Brain microvascular endothelial cell (primary cell): ENCODE results near the gene APLP1.

Experiments
- DNase-seq: peaks from one replicate; pipeline ENCODE4 v3.0.0-alpha.2; 2020
- H3K27ac ChIP-seq: fragments of 250-450 bp; sonication (Bioruptor Pico); 2 replicates; pipeline ENCODE4 v1.5.1; 2020; ENCODE audit warnings: mild to moderate bottlenecking, moderate library complexity
- H3K27me3 ChIP-seq: fragments of 250-450 bp; sonication (Bioruptor Pico); replicated peaks from 2 replicates; pipeline ENCODE4 v1.5.1; 2020; ENCODE audit warnings: mild to moderate bottlenecking
- H3K36me3 ChIP-seq: fragments of 250-450 bp; sonication (Bioruptor Pico); replicated peaks from 2 replicates; pipeline ENCODE4 v1.5.1; 2020; ENCODE audit warnings: mild to moderate bottlenecking
- H3K4me3 ChIP-seq: 2 replicates; pipeline ENCODE4 v1.5.1; 2011; ENCODE audit warnings: low read depth, mild to moderate bottlenecking, control low read depth, low read length, moderate library complexity
- in situ Hi-C: cut with HindIII; loops from 2 replicates; pipeline ENCODE4 v1.10.0; 2017; ENCODE audit warnings: low sequenced_read_pairs, low pct_ligation_motif_present
- TF ChIP-seq, protein P1 (sequence below): IDR thresholded peaks from 2 replicates; pipeline ENCODE4 v1.5.1; 2011; ENCODE audit warnings: low read depth, mild to moderate bottlenecking, moderate library complexity, low read length, control low read depth, inconsistent platforms; ENCODE audit errors: missing control alignments

The APLP1 gene

DNA sequence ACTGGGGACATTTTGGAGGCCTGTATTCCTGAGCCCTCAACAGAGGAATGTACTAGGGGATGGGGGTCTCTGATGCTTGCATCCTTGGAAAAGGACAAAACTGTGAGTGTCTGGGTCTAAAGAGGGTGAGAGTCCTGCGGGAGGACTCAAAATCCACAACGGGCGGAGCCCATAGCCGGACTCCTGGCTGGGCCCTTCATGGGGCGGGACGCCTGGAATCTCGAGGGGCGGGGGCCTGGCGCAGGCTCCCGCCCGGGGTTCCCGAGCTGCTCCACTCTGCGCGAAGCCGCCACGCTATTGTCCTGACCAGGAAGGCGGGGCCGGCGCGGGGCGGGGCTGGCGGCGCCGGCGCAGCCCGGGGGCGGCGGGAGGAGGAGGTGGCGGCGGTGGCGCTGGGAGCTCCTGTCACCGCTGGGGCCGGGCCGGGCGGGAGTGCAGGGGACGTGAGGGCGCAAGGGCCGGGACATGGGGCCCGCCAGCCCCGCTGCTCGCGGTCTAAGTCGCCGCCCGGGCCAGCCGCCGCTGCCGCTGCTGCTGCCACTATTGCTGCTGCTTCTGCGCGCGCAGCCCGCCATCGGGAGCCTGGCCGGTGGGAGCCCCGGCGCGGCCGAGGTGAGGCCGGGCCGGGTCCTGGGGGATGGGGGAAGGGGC is at the start of gene APLP1:
Gene APLP1 (plus strand): TSS at position 403 of the 651 bp plus-strand sequence. CDS start 63 bp downstream, at position 466.
- DNase-seq: peak; percentile 16
- Histone ChIP-seq H3K36me3 (no peaks in the 10 kb centered on the region), H3K27ac (no peak within 1 kb of the TSS), H3K4me3 (peak within 1 kb of the TSS; percentile 34), H3K27me3 (peaks cover 5% of the 10 kb centered on the region)
- TF ChIP-seq, protein P1, sequence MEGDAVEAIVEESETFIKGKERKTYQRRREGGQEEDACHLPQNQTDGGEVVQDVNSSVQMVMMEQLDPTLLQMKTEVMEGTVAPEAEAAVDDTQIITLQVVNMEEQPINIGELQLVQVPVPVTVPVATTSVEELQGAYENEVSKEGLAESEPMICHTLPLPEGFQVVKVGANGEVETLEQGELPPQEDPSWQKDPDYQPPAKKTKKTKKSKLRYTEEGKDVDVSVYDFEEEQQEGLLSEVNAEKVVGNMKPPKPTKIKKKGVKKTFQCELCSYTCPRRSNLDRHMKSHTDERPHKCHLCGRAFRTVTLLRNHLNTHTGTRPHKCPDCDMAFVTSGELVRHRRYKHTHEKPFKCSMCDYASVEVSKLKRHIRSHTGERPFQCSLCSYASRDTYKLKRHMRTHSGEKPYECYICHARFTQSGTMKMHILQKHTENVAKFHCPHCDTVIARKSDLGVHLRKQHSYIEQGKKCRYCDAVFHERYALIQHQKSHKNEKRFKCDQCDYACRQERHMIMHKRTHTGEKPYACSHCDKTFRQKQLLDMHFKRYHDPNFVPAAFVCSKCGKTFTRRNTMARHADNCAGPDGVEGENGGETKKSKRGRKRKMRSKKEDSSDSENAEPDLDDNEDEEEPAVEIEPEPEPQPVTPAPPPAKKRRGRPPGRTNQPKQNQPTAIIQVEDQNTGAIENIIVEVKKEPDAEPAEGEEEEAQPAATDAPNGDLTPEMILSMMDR: no peak
- in situ Hi-C loops: no loop called here

DNA sequence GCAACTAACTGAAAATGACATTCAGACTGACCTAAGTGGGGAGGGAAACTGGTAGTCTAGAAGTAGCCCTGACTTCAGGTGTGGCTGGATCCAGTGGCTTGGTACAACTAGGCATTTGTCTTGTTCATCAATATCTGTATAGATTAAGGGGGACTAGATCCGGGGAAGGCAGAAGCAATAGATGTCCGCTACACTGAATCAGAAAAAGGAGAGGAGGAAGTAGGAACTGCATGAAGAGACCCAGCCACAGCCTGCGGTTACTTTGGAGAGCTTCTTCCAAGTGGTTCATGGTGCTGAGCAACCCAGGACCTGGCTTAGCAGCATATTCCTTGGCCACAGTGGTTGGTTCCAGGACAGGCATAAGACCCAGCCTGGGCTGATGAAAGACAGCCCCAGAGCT is 45.8 kb upstream of the APLP1 start:
- no peaks in the 10 kb centered on the region for H3K36me3 ChIP-seq
- in situ Hi-C loops: no loop called here
- H3K4me3 ChIP-seq: no peak overlapping the region
- H3K27ac ChIP-seq: no peak overlapping the region
- TF ChIP-seq, protein P1: no peak
- DNase-seq: no peak
- no peaks in the 10 kb centered on the region for H3K27me3 ChIP-seq

DNA sequence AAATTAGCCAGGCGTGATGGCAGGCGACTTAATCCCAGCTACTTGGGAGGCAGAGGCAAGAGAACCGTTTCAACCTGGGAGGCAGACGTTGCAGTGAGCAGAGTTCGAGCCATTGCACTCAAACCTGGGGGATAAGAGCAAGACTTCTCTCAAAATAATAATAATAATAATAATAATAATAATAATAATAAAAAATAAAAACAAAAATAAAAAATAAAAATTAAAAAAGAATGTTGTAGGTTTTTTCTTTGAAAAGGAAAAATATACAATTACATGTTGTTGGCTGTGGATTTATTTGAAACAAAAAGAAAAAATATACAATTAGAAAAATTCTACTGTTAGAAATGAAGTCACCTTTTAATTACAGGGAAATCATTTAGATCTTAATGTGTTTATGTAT is 44.2 kb upstream of the APLP1 start:
- Histone ChIP-seq H3K4me3 (no peak overlapping the region), H3K27me3 (no peaks in the 10 kb centered on the region), H3K27ac (no peak overlapping the region), H3K36me3 (no peaks in the 10 kb centered on the region)
- TF ChIP-seq, protein P1: no peak
- no peak for DNase-seq
- in situ Hi-C loops: no loop called here

DNA sequence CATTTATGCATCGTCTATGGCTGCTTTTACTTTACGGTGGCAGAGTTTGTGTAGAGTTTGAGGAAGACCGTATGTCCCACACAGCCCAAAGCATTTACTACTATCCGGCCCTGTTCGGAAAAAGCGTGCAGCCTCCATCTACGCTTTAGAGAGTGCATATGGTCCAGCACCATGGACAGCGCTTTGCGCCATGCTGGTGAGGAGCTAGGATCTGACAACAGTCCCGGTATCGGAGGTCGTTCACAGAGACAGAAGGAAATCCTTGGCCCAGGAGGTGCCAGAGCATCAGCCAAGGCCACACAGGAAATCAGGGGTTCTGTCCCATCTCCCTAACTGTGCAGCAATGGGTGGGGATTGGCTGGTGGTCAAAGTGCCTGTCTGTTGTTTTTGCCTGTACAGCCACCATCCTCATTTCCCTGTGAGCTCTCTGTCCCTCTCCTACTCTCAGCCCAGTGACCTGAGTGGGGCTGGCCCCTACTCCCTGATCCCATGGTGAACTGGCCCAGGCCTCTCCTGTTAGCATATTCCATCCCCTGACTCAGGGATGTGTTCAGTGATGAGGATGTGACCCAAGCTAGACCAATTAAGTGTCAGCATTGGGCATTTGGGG is 39.6 kb upstream of the APLP1 start:
- TF ChIP-seq, protein P1: no peak
- in situ Hi-C loops: no loop called here
- DNase-seq: peak; percentile 52
- no peak overlapping the region for H3K4me3 ChIP-seq
- no peak overlapping the region for H3K27ac ChIP-seq
- H3K36me3 ChIP-seq: no peaks in the 10 kb centered on the region
- no peaks in the 10 kb centered on the region for H3K27me3 ChIP-seq

DNA sequence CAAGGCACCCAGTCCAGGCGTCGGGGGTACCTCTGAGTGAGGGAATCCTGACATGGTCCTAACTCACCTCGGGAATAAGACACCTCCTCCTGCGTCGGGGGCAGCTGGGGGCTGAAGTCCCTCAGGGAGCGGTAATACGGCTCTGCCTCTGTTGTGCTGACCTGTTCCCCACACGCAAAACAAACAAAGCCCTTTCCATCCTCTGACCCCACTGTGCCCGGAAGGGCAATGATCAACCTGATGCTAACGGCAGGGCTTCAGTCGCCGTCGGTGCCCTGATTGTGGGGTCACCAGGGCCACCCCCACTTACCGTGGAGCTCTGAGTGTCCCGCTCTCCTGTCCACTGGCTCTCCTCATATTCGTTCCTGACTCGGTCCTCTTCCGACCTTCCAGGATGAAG is 37.4 kb upstream of the APLP1 start:
- TF ChIP-seq, protein P1: no peak
- DNase-seq: no peak
- Histone ChIP-seq H3K27ac (no peak overlapping the region), H3K27me3 (no peaks in the 10 kb centered on the region), H3K4me3 (no peak overlapping the region), H3K36me3 (no peaks in the 10 kb centered on the region)
- in situ Hi-C loops: no loop called here
